ENCODE results near the gene RPL10. TPM values are rescaled to one million over a fixed set of nuclear protein-coding genes. Genes with fewer than 3 reads are reported as not detected.

RPL10 gene
- total and polyA plus RNA-seq, 9 of the 15 experiments (the other 6 are each of a cell fraction or from before 2014, with no cell fraction given) = 3,774 to 7,600 (median 5,014) TPM

GRCh38 chrX:154435171-154435733, 37.1 kb downstream of the RPL10 start:
- intact Hi-C loops (cut with micrococcal nuclease) (no loop called here), in situ Hi-C loops (cut with MboI) (no loop called here)
- peaks cover 33% of the 10 kb centered on the region for H3K79me2 ChIP-seq (ENCODE audit: control insufficient read depth, insufficient read depth, low read length)
- DNase-seq (ENCODE audit: extremely low read depth in 1 of 4, low spot score in 3 of 4) = no peak
- H3K36me3 ChIP-seq (ENCODE audit: control insufficient read depth, insufficient read depth, low read length) = peaks cover 73% of the 10 kb centered on the region; the same call in 2 of the 3 replicates
- H3K27ac ChIP-seq (ENCODE audit: extremely low read depth, low read depth, low read length) = no peak overlapping the region
- H3K9me3 ChIP-seq (replicated peaks; ENCODE audit: control insufficient read depth, insufficient read depth, low read depth, low read length) = no peaks in the 10 kb centered on the region
- H3K4me1 ChIP-seq (replicated peaks in 1 of 2; ENCODE audit: control insufficient read depth in 2 of 2, insufficient read depth in 2 of 2, low read length in 2 of 2) = peaks cover 16 to 55% of the 10 kb centered on the region in 2 experiments; a peak in 4 of 5 replicates
- peaks cover 3% of the 10 kb centered on the region for H3K9me1 ChIP-seq (ENCODE audit: control insufficient read depth, insufficient read depth, low read length)
- H3K27me3 ChIP-seq (ENCODE audit: control insufficient read depth in 2 of 2, insufficient read depth in 2 of 2, low read length in 2 of 2) = no peaks in the 10 kb centered on the region
- TF ChIP-seq RBFOX2 (IDR thresholded peaks at IDR 0.05; ENCODE audit: low read depth, low read length) = peak; percentile 33; the same call in 1 of the 2 replicates
- no peak for TF ChIP-seq MEIS2 (IDR thresholded peaks at IDR 0.05; ENCODE audit: partially characterized antibody)
- no peak for FAIRE-seq
- no peak for ATAC-seq
- no TSS peak for BruUV-seq (replicated peaks)
- H3K4me2 ChIP-seq (ENCODE audit: insufficient read depth, low read length) = no peak overlapping the region
- H3K9ac ChIP-seq (ENCODE audit: insufficient read depth in 1 of 2, low read depth in 2 of 2, low read length in 2 of 2) = no peak overlapping the region; a peak in 1 of 4 replicates
- no peak overlapping the region for H2AFZ ChIP-seq (ENCODE audit: low read depth, low read length)
- peaks cover 5% of the 10 kb centered on the region; the same call in 1 of the 2 replicates for H4K20me1 ChIP-seq (replicated peaks; ENCODE audit: control insufficient read depth, insufficient read depth, low read length)
- CTCF ChIA-PET (ENCODE audit: low intra/inter-chr PET ratio) = no interaction called here
- 94% methylated on average over 12 of the region's 19 CpGs for WGBS (ENCODE audit: insufficient coverage, low coverage, missing lambda C conversion rate)
- H3K4me3 ChIP-seq = no peak overlapping the region
- POLR2A ChIA-PET = interaction anchor here (0.5 to 0.6 kb wide), 2 partner anchors 49 to 1243 kb away, joined by 3 to 5 read pairs; no protein-coding TSS in a partner anchor

- in situ Hi-C loops (cut with MboI) = no loop called here
- ChIA-PET POLR2A (no interaction called here), CTCF (ENCODE audit: low intra/inter-chr PET ratio) (no interaction called here)
- intact Hi-C loops (cut with micrococcal nuclease) = no loop called here
- WGBS (ENCODE audit: insufficient coverage, low coverage, missing lambda C conversion rate) = 31% methylated on average over 16 of the region's 78 CpGs
- H3K4me2 ChIP-seq (ENCODE audit: insufficient read depth, low read length) = peak overlapping the region; percentile 84
- H3K9ac ChIP-seq (ENCODE audit: insufficient read depth in 1 of 2, low read depth in 2 of 2, low read length in 2 of 2) = peak overlapping the region; percentile 63 to 91; a peak in 3 of 4 replicates
- peak overlapping the region; percentile 68 for H3K4me3 ChIP-seq
- FAIRE-seq (no peak), ATAC-seq (peak; percentile 80), DNase-seq (ENCODE audit: extremely low read depth in 1 of 4, low spot score in 3 of 4) (peak; percentile 64 to 91 (median 86))
- H3K27ac ChIP-seq (ENCODE audit: extremely low read depth, low read depth, low read length) = peak overlapping the region; percentile 83; the same call in 2 of the 3 replicates
- H3K36me3 ChIP-seq (ENCODE audit: control insufficient read depth, insufficient read depth, low read length) = peaks cover 77% of the 10 kb centered on the region; the same call in 2 of the 3 replicates
- no TSS peak for BruUV-seq (replicated peaks)
- peaks cover 4 to 43% of the 10 kb centered on the region in 2 experiments; a peak in 4 of 5 replicates for H3K4me1 ChIP-seq (replicated peaks in 1 of 2; ENCODE audit: control insufficient read depth in 2 of 2, insufficient read depth in 2 of 2, low read length in 2 of 2)
- peaks cover 5% of the 10 kb centered on the region; the same call in 1 of the 2 replicates for H4K20me1 ChIP-seq (replicated peaks; ENCODE audit: control insufficient read depth, insufficient read depth, low read length)
- H3K9me3 ChIP-seq (replicated peaks; ENCODE audit: control insufficient read depth, insufficient read depth, low read depth, low read length) = no peaks in the 10 kb centered on the region
- no peaks in the 10 kb centered on the region for H3K27me3 ChIP-seq (ENCODE audit: control insufficient read depth in 2 of 2, insufficient read depth in 2 of 2, low read length in 2 of 2)
- H3K79me2 ChIP-seq (ENCODE audit: control insufficient read depth, insufficient read depth, low read length) = peaks cover 22% of the 10 kb centered on the region
- peak overlapping the region; percentile 79; the same call in 1 of the 2 replicates for H2AFZ ChIP-seq (ENCODE audit: low read depth, low read length)
- H3K9me1 ChIP-seq (ENCODE audit: control insufficient read depth, insufficient read depth, low read length) = peaks cover 3% of the 10 kb centered on the region
- TF ChIP-seq, protein P1, sequence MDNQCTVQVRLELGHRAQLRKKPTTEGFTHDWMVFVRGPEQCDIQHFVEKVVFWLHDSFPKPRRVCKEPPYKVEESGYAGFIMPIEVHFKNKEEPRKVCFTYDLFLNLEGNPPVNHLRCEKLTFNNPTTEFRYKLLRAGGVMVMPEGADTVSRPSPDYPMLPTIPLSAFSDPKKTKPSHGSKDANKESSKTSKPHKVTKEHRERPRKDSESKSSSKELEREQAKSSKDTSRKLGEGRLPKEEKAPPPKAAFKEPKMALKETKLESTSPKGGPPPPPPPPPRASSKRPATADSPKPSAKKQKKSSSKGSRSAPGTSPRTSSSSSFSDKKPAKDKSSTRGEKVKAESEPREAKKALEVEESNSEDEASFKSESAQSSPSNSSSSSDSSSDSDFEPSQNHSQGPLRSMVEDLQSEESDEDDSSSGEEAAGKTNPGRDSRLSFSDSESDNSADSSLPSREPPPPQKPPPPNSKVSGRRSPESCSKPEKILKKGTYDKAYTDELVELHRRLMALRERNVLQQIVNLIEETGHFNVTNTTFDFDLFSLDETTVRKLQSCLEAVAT (IDR thresholded peaks at IDR 0.05) = no peak
- TF ChIP-seq L3MBTL2 (IDR thresholded peaks at IDR 0.05) (peak; percentile 60), MECOM (CRISPR knock-in tag; IDR thresholded peaks at IDR 0.05) (no peak), SUPT5H (IDR thresholded peaks at IDR 0.05) (0 out of 2 replicates have a peak, but pooled peaks have one; percentile 9), U2AF2 (optimal IDR thresholded peaks at IDR 0.05; ENCODE audit: low read depth, low read length) (no peak), ZNF311 (CRISPR knock-in tag; IDR thresholded peaks at IDR 0.05) (no peak), ZNF583 (CRISPR knock-in tag; IDR thresholded peaks at IDR 0.05) (no peak), ERF (CRISPR knock-in tag; IDR thresholded peaks at IDR 0.05) (0 out of 2 replicates have a peak, but pooled peaks have one; percentile 36), POLR2B (IDR thresholded peaks at IDR 0.05; ENCODE audit: low read depth, partially characterized antibody) (no peak), NFE2 (IDR thresholded peaks at IDR 0.05; ENCODE audit: low read depth) (no peak)
- TF ChIP-seq, protein P2, sequence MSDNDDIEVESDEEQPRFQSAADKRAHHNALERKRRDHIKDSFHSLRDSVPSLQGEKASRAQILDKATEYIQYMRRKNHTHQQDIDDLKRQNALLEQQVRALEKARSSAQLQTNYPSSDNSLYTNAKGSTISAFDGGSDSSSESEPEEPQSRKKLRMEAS (CRISPR knock-in tag; IDR thresholded peaks at IDR 0.05) = peak; percentile 36; the same call in 1 of the 2 replicates
Observed at GRCh38 chrX:154436374-154436982, 38.3 kb downstream of the RPL10 start.

All from K562 (cell line).